Hepatocyte (in vitro differentiated cells): ENCODE measurements around the gene MEGF8.

ENCODE experiments used
- EZH2 ChIP-seq: fragments of 200-600 bp; sonication (generic); IDR thresholded peaks from 2 replicates; pipeline ENCODE4 v1.6.1; 2016; ENCODE audit warnings: antibody characterized with exemption, mild to moderate bottlenecking, borderline replicate concordance
- TF ChIP-seq, protein P1 (sequence below): fragments of 200-600 bp; sonication (generic); IDR thresholded peaks from 2 replicates; pipeline ENCODE4 v1.5.1; 2016; ENCODE audit warnings: antibody characterized with exemption, mild to moderate bottlenecking; ENCODE audit not compliant: poor library complexity

DNA sequence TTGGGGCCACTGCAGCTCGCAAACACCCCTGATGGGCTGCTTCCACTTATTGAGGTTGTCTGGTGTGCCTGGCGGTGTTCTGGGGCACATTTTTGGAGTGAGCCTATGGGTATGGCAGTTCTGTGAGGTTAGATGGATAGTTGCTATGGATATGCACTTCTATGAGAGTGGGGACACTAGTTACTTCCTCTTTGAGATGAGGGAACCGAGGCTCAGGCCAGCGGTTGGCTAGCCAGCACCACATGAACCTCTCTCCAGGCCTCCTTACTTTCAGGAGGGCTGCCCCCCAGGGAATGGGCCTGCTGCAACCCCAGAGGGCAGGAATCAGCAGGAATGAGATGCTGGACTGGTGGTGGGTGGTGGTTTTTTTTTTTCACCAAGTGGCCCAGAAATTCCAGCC, 37.0 kb upstream of the MEGF8 start:
- TF ChIP-seq, protein P1, sequence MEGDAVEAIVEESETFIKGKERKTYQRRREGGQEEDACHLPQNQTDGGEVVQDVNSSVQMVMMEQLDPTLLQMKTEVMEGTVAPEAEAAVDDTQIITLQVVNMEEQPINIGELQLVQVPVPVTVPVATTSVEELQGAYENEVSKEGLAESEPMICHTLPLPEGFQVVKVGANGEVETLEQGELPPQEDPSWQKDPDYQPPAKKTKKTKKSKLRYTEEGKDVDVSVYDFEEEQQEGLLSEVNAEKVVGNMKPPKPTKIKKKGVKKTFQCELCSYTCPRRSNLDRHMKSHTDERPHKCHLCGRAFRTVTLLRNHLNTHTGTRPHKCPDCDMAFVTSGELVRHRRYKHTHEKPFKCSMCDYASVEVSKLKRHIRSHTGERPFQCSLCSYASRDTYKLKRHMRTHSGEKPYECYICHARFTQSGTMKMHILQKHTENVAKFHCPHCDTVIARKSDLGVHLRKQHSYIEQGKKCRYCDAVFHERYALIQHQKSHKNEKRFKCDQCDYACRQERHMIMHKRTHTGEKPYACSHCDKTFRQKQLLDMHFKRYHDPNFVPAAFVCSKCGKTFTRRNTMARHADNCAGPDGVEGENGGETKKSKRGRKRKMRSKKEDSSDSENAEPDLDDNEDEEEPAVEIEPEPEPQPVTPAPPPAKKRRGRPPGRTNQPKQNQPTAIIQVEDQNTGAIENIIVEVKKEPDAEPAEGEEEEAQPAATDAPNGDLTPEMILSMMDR: no peak
- no peak for TF ChIP-seq EZH2
